HEK293T (cell line): ENCODE measurements around the gene TSC1.

Experiments
- BHLHE40 ChIP-seq: fragments of 450-650 bp; IDR thresholded peaks from 2 replicates; pipeline ENCODE4 v1.6.1; 2016; ENCODE audit warnings: mild to moderate bottlenecking, moderate library complexity, borderline replicate concordance
- ELF4 ChIP-seq: fragments of 450-650 bp; IDR thresholded peaks from 2 replicates; pipeline ENCODE4 v1.6.1; 2017; ENCODE audit warnings: antibody characterized with exemption
- FOXA1 ChIP-seq: fragments of 450-650 bp; IDR thresholded peaks from 2 replicates; pipeline ENCODE4 v1.6.1; 2016; ENCODE audit warnings: mild to moderate bottlenecking
- FOXK2 ChIP-seq: fragments of 450-650 bp; IDR thresholded peaks from 2 replicates; pipeline ENCODE4 v1.6.1; 2016; ENCODE audit warnings: mild to moderate bottlenecking
- FOXM1 ChIP-seq: fragments of 450-650 bp; IDR thresholded peaks from 2 replicates; pipeline ENCODE4 v1.6.1; 2017; ENCODE audit warnings: mild to moderate bottlenecking, borderline replicate concordance
- HDGF ChIP-seq: fragments of 450-650 bp; IDR thresholded peaks from 2 replicates; pipeline ENCODE4 v1.6.1; 2017; ENCODE audit warnings: antibody characterized with exemption, borderline replicate concordance
- PKNOX1 ChIP-seq: fragments of 450-650 bp; IDR thresholded peaks from 2 replicates; pipeline ENCODE4 v1.6.1; 2016
- SUZ12 ChIP-seq: fragments of 450-650 bp; IDR thresholded peaks from 2 replicates; pipeline ENCODE4 v1.6.1; 2016; ENCODE audit warnings: mild to moderate bottlenecking
- TARDBP ChIP-seq: fragments of 450-650 bp; IDR thresholded peaks from 2 replicates; pipeline ENCODE4 v1.6.1; 2016

GRCh38 chr9:132896906-132897305 lies 47.5 kb downstream of the TSC1 start:
- TF ChIP-seq HDGF, result no peak
- no peak for TF ChIP-seq FOXK2
- no peak for TF ChIP-seq TARDBP
- TF ChIP-seq SUZ12, result no peak
- no peak for TF ChIP-seq BHLHE40
- no peak for TF ChIP-seq ELF4
- TF ChIP-seq PKNOX1, result no peak
- no peak for TF ChIP-seq FOXA1
- TF ChIP-seq FOXM1, result no peak
